OCI-LY7 (cell line): ENCODE measurements around the gene NFAM1. TPM values are rescaled to one million over a fixed set of nuclear protein-coding genes. Genes with fewer than 3 reads are reported as not detected.

Experiments
- BruUV-seq: library from RNA; stranded (reverse); fragments of 400-500 nt; replicated peaks from 2 replicates; lab custom pipeline; 2021; lab: Mats Ljungman, UMichigan
- CTCF ChIA-PET: fragments of 300-600 bp; sonication (Branson Sonifier 250); formaldehyde crosslinking; loops from one replicate; lab custom pipeline; 2022; ENCODE audit warnings: antibody characterized with exemption; ENCODE audit not compliant: unreplicated experiment; lab: Charles Lee
- POLR2A ChIA-PET: fragments of 300-600 bp; sonication (Branson Sonifier 250); formaldehyde crosslinking; loops from one replicate; lab custom pipeline; 2022; ENCODE audit warnings: antibody characterized with exemption; lab: Charles Lee
- DNase-seq: peaks from one replicate; pipeline ENCODE4 v3.0.0-alpha.2; 2015; ENCODE audit warnings: low spot score
- H2AFZ ChIP-seq: fragments of 200-600 bp; sonication (generic), shearing (Covaris generic); 2 replicates; pipeline ENCODE4 v1.6.1; 2014; ENCODE audit warnings: mild to moderate bottlenecking, antibody characterized with exemption, low read length, moderate library complexity
- H3K27ac ChIP-seq: fragments of 200-600 bp; sonication (generic); 2 replicates; pipeline ENCODE4 v1.5.1; 2014; ENCODE audit warnings: mixed run types, low read depth, mild to moderate bottlenecking, moderate library complexity, low read length, inconsistent platforms; ENCODE audit not compliant: poor library complexity, severe bottlenecking
- H3K36me3 ChIP-seq: fragments of 200-600 bp; sonication (generic); 2 replicates; pipeline ENCODE4 v1.6.1; 2014; ENCODE audit warnings: mild to moderate bottlenecking, antibody characterized with exemption, low read length, moderate library complexity, mixed read lengths; ENCODE audit not compliant: insufficient read depth
- H3K4me1 ChIP-seq: fragments of 200-600 bp; sonication (generic); 2 replicates; pipeline ENCODE4 v1.5.1; 2014; ENCODE audit warnings: mild to moderate bottlenecking, low read length; ENCODE audit not compliant: insufficient read depth, poor library complexity, severe bottlenecking
- H3K4me2 ChIP-seq: fragments of 200-600 bp; sonication (generic); 2 replicates; pipeline ENCODE4 v1.6.1; 2014; ENCODE audit warnings: mild to moderate bottlenecking, low read length
- H3K4me3 ChIP-seq: fragments of 200-600 bp; sonication (generic); 2 replicates; pipeline ENCODE4 v1.5.1; 2014; ENCODE audit warnings: mild to moderate bottlenecking, low read depth, low read length; ENCODE audit not compliant: poor library complexity, severe bottlenecking
- H3K79me2 ChIP-seq: fragments of 200-600 bp; sonication (generic); 2 replicates; pipeline ENCODE4 v1.6.1; 2016; ENCODE audit warnings: low read depth, mild to moderate bottlenecking, low read length, moderate library complexity, mixed read lengths; ENCODE audit not compliant: insufficient read depth
- H3K9me2 ChIP-seq: fragments of 200-600 bp; sonication (generic); 2 replicates; pipeline ENCODE4 v1.6.1; 2016; ENCODE audit warnings: mild to moderate bottlenecking, low read length, mixed read lengths; ENCODE audit not compliant: insufficient read depth
- H3K9me3 ChIP-seq: fragments of 200-600 bp; sonication (generic); 2 replicates; pipeline ENCODE4 v1.6.1; 2014; ENCODE audit warnings: mild to moderate bottlenecking, mixed run types, low read length, mixed read lengths
- H4K20me1 ChIP-seq: fragments of 200-600 bp; sonication (generic); 2 replicates; pipeline ENCODE4 v1.6.1; 2014; ENCODE audit warnings: mild to moderate bottlenecking, antibody characterized with exemption, low read length, moderate library complexity, mixed read lengths; ENCODE audit not compliant: insufficient read depth
- CTCF ChIP-seq: fragments of 200-600 bp; sonication (generic); conservative IDR thresholded peaks from 2 replicates; pipeline ENCODE4 v1.5.1; 2014; ENCODE audit warnings: mild to moderate bottlenecking, antibody characterized with exemption, low read length, moderate library complexity, mixed read lengths
- EZH2phosphoT487 ChIP-seq: fragments of 200-600 bp; sonication (generic); IDR thresholded peaks from 2 replicates; pipeline ENCODE4 v1.6.1; 2018; ENCODE audit warnings: low read depth, borderline replicate concordance, mild to moderate bottlenecking, mixed run types, antibody characterized with exemption, low read length, moderate library complexity, mixed read lengths
- intact Hi-C: fragments of 100-400 bp; cut with micrococcal nuclease; formaldehyde crosslinking; loops from one replicate; pipeline ENCODE4 v1.10.0; 2022; ENCODE audit not compliant: unreplicated experiment
- total RNA-seq, 2 experiments: library from RNA; depleted of rRNA in 1 of 2; stranded (reverse); fragments of >200 nt in 1 of 2; shearing (Covaris generic) in 1 of 2; gene quantifications; 2 replicates each; pipeline ENCODE4 v1.2.3, GENCODE V29; 2014 to 2022

The NFAM1 gene
- total RNA-seq, 2 experiments from 2014 or later: 0.16 to 0.88 TPM

GRCh38 chr22:42452456-42452855 is 20.3 kb upstream of the NFAM1 start:
- intact Hi-C loops: no loop called here
- H3K4me1 ChIP-seq: no peaks in the 10 kb centered on the region
- no peaks in the 10 kb centered on the region for H4K20me1 ChIP-seq
- H3K4me3 ChIP-seq: no peak overlapping the region
- TF ChIP-seq CTCF (no peak), EZH2phosphoT487 (no peak)
- no peaks in the 10 kb centered on the region for H3K9me3 ChIP-seq
- POLR2A ChIA-PET: interaction anchor here (0.5 kb wide), 1 partner anchor 600 kb away, joined by 4 read pairs; no protein-coding TSS in a partner anchor
- DNase-seq: no peak
- no peak overlapping the region for H3K27ac ChIP-seq
- no peak overlapping the region for H2AFZ ChIP-seq
- H3K36me3 ChIP-seq: no peaks in the 10 kb centered on the region
- no TSS peak for BruUV-seq
- CTCF ChIA-PET: no interaction called here
- H3K4me2 ChIP-seq: no peak overlapping the region
- no peaks in the 10 kb centered on the region for H3K79me2 ChIP-seq
- no peaks in the 10 kb centered on the region for H3K9me2 ChIP-seq

GRCh38 chr22:42451499-42452145 is 19.4 kb upstream of the NFAM1 start:
- no peak for DNase-seq
- H4K20me1 ChIP-seq: no peaks in the 10 kb centered on the region
- H3K27ac ChIP-seq: no peak overlapping the region
- TF ChIP-seq EZH2phosphoT487: no peak
- TF ChIP-seq CTCF: no peak
- POLR2A ChIA-PET: no interaction called here
- no peaks in the 10 kb centered on the region for H3K4me1 ChIP-seq
- H3K79me2 ChIP-seq: no peaks in the 10 kb centered on the region
- H2AFZ ChIP-seq: no peak overlapping the region
- intact Hi-C loops: no loop called here
- no peak overlapping the region for H3K4me3 ChIP-seq
- H3K9me2 ChIP-seq: no peaks in the 10 kb centered on the region
- no peaks in the 10 kb centered on the region for H3K36me3 ChIP-seq
- BruUV-seq: no TSS peak
- CTCF ChIA-PET: no interaction called here
- H3K9me3 ChIP-seq: no peaks in the 10 kb centered on the region
- no peak overlapping the region for H3K4me2 ChIP-seq

- POLR2A ChIA-PET: no interaction called here
- CTCF ChIA-PET: no interaction called here
Observed at GRCh38 chr22:42450862-42451261, 18.7 kb upstream of the NFAM1 start.

More at GRCh38 chr22:42450862-42451261, 18.7 kb upstream of the NFAM1 start:
- intact Hi-C loops: no loop called here
- TF ChIP-seq EZH2phosphoT487: no peak
- no peak for TF ChIP-seq CTCF
- DNase-seq: no peak
- Histone ChIP-seq H2AFZ (no peak overlapping the region), H3K4me2 (no peak overlapping the region), H3K9me3 (no peaks in the 10 kb centered on the region), H4K20me1 (no peaks in the 10 kb centered on the region), H3K27ac (no peak overlapping the region), H3K36me3 (peaks cover 2% of the 10 kb centered on the region; the same call in 1 of the 2 replicates), H3K4me3 (no peak overlapping the region), H3K79me2 (no peaks in the 10 kb centered on the region), H3K9me2 (no peaks in the 10 kb centered on the region), H3K4me1 (peaks cover under 1% of the 10 kb centered on the region)
- no TSS peak for BruUV-seq
